ENCODE results near the gene ZNF500. TPM values are rescaled to one million over a fixed set of nuclear protein-coding genes. Genes with fewer than 3 reads are reported as not detected.

ZNF500 gene
- total and polyA plus RNA-seq, 2 donors (not counting 3 experiments of a cell fraction or from before 2014, with no cell fraction given): 8.6 to 13.5 TPM

DNA sequence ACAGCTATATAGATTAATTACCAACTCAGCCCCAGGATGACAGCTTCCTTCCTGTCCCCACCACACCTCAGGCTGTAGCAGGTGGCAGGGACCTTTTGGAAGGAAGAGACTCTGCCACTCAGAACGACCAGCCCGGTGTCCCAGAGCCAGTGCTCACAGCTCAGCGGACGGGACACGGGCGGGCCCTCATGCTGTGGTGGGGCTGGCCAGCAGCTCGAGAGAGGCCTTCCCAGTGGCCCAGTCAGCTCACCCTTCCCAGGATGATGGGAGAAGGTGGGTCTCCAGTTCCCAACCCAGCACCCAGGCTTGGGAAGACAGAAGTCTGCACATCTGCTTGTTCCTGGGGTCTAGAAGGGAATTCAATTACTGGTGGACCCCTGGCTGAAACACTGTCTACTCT lies 63.1 kb downstream of the ZNF500 start:
- Histone ChIP-seq H3K27me3 (ENCODE audit: control insufficient read depth in 2 of 2, insufficient read depth in 2 of 2, low read length in 2 of 2) (no peaks in the 10 kb centered on the region), H3K36me3 (ENCODE audit: control insufficient read depth in 2 of 2, extremely low read depth in 1 of 2, insufficient read depth in 2 of 2, low read length in 2 of 2) (peaks cover 3 to 31% of the 10 kb centered on the region in 2 experiments), H2AFZ (ENCODE audit: low read depth, low read length) (no peak overlapping the region), H3K4me2 (ENCODE audit: insufficient read depth, low read length) (no peak overlapping the region), H4K20me1 (replicated peaks; ENCODE audit: control insufficient read depth, extremely low read depth, insufficient read depth, low read length) (no peaks in the 10 kb centered on the region), H3K9me3 (replicated peaks; ENCODE audit: control insufficient read depth, insufficient read depth, low read length) (no peaks in the 10 kb centered on the region), H3K27ac (ENCODE audit: insufficient read depth, low read depth, low read length) (no peak overlapping the region), H3K4me3 (replicated peaks in 1 of 3; ENCODE audit: insufficient read depth in 1 of 3, low read depth in 1 of 3, low read length in 3 of 3) (no peak overlapping the region), H3K9ac (replicated peaks; ENCODE audit: extremely low read depth, insufficient read depth, low read length) (no peak overlapping the region), H3K9me1 (replicated peaks; ENCODE audit: control insufficient read depth, extremely low read depth, insufficient read depth, low read length) (no peaks in the 10 kb centered on the region), H3K79me2 (ENCODE audit: control insufficient read depth, insufficient read depth, low read length) (no peaks in the 10 kb centered on the region), H3K4me1 (ENCODE audit: control insufficient read depth, extremely low read depth, insufficient read depth, low read length) (no peaks in the 10 kb centered on the region)
- no peak for TF ChIP-seq JUN (IDR thresholded peaks at IDR 0.05; ENCODE audit: borderline replicate concordance, insufficient read depth, insufficient read length, low read depth)
- intact Hi-C loops (cut with micrococcal nuclease) (no loop called here), dilution Hi-C loops (cut with MboI; ENCODE audit: extremely low pct_ligation_motif_present, low sequenced_read_pairs) (no loop called here)
- FAIRE-seq: no peak
- no peak for DNase-seq (ENCODE audit: low read depth, low spot score)
- CTCF ChIA-PET: interaction anchor here (0.7 kb wide), 1 partner anchor 30 kb away, joined by 3 read pairs; the partner anchor contains the start of genes ANKS3 and DNAAF8
- BruUV-seq (replicated peaks): no TSS peak
- POLR2A ChIA-PET: interaction anchor here (0.7 kb wide), 1 partner anchor 1042 kb away, joined by 3 read pairs; no protein-coding TSS in a partner anchor

DNA sequence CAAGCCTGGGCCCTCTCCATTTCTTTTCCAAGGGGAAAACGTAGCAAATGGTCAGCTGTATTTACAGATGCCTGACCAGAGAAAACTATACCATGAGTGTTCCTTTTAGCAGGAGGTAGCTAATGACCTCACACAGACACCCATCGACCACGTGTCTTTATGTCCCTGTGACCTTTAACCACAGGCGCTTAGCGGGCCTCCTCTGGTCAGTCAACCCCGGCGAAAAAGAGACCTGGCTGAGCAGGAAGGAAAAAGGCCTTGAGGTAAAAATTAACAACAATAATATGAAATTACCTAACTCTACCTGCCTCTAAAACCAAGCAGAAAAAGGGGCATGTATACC lies 64.5 kb downstream of the ZNF500 start:
- Histone ChIP-seq H2AFZ (ENCODE audit: low read depth, low read length) (no peak overlapping the region), H3K9me1 (replicated peaks; ENCODE audit: control insufficient read depth, extremely low read depth, insufficient read depth, low read length) (no peaks in the 10 kb centered on the region), H3K27me3 (ENCODE audit: control insufficient read depth in 2 of 2, insufficient read depth in 2 of 2, low read length in 2 of 2) (no peaks in the 10 kb centered on the region), H3K4me1 (ENCODE audit: control insufficient read depth, extremely low read depth, insufficient read depth, low read length) (no peaks in the 10 kb centered on the region), H3K27ac (ENCODE audit: insufficient read depth, low read depth, low read length) (no peak overlapping the region), H3K4me3 (replicated peaks in 1 of 3; ENCODE audit: insufficient read depth in 1 of 3, low read depth in 1 of 3, low read length in 3 of 3) (no peak overlapping the region), H4K20me1 (replicated peaks; ENCODE audit: control insufficient read depth, extremely low read depth, insufficient read depth, low read length) (no peaks in the 10 kb centered on the region), H3K36me3 (ENCODE audit: control insufficient read depth in 2 of 2, extremely low read depth in 1 of 2, insufficient read depth in 2 of 2, low read length in 2 of 2) (peaks cover 3 to 31% of the 10 kb centered on the region in 2 experiments), H3K79me2 (ENCODE audit: control insufficient read depth, insufficient read depth, low read length) (no peaks in the 10 kb centered on the region), H3K4me2 (ENCODE audit: insufficient read depth, low read length) (no peak overlapping the region), H3K9ac (replicated peaks; ENCODE audit: extremely low read depth, insufficient read depth, low read length) (no peak overlapping the region), H3K9me3 (replicated peaks; ENCODE audit: control insufficient read depth, insufficient read depth, low read length) (no peaks in the 10 kb centered on the region)
- dilution Hi-C loops (cut with MboI; ENCODE audit: extremely low pct_ligation_motif_present, low sequenced_read_pairs) (no loop called here), intact Hi-C loops (cut with micrococcal nuclease) (no loop called here)
- TF ChIP-seq EZH2 (IDR thresholded peaks at IDR 0.05; ENCODE audit: borderline replicate concordance, low read depth, low read length, severe bottlenecking): no peak
- TF ChIP-seq POLR2AphosphoS5 (IDR thresholded peaks at IDR 0.05; ENCODE audit: insufficient read depth, low read depth, low read length): no peak
- TF ChIP-seq MYC (IDR thresholded peaks at IDR 0.05; ENCODE audit: low read depth, low read length): no peak
- TF ChIP-seq, protein P1, sequence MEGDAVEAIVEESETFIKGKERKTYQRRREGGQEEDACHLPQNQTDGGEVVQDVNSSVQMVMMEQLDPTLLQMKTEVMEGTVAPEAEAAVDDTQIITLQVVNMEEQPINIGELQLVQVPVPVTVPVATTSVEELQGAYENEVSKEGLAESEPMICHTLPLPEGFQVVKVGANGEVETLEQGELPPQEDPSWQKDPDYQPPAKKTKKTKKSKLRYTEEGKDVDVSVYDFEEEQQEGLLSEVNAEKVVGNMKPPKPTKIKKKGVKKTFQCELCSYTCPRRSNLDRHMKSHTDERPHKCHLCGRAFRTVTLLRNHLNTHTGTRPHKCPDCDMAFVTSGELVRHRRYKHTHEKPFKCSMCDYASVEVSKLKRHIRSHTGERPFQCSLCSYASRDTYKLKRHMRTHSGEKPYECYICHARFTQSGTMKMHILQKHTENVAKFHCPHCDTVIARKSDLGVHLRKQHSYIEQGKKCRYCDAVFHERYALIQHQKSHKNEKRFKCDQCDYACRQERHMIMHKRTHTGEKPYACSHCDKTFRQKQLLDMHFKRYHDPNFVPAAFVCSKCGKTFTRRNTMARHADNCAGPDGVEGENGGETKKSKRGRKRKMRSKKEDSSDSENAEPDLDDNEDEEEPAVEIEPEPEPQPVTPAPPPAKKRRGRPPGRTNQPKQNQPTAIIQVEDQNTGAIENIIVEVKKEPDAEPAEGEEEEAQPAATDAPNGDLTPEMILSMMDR (IDR thresholded peaks at IDR 0.05; ENCODE audit: extremely low read depth in 1 of 2, insufficient read depth in 1 of 2, low read depth in 1 of 2, low read length in 2 of 2): no peak
- TF ChIP-seq, protein P2, sequence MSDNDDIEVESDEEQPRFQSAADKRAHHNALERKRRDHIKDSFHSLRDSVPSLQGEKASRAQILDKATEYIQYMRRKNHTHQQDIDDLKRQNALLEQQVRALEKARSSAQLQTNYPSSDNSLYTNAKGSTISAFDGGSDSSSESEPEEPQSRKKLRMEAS (IDR thresholded peaks at IDR 0.05; ENCODE audit: insufficient read depth, insufficient read length): no peak
- TF ChIP-seq JUN (IDR thresholded peaks at IDR 0.05; ENCODE audit: borderline replicate concordance, insufficient read depth, insufficient read length, low read depth): no peak
- no peak for TF ChIP-seq FOS (IDR thresholded peaks at IDR 0.05; ENCODE audit: borderline replicate concordance, insufficient read depth, low read length)
- no peak for TF ChIP-seq GATA2 (IDR thresholded peaks at IDR 0.05; ENCODE audit: insufficient read depth, insufficient read length, low read depth, low read length)
- no peak for TF ChIP-seq POLR2A (IDR thresholded peaks at IDR 0.05; ENCODE audit: low read depth, low read length)
- ChIA-PET POLR2A (no interaction called here), CTCF (no interaction called here)
- FAIRE-seq: no peak
- BruUV-seq (replicated peaks): no TSS peak
- DNase-seq (ENCODE audit: low read depth, low spot score): no peak
